ENCODE measurements around the gene FOXF2.

FOXF2 gene

GRCh38 chr6:1385129-1386037 is 4.0 kb upstream of the FOXF2 start:
- CTCF ChIA-PET, result no interaction called here
- no peak for DNase-seq (ENCODE audit: extremely low spot score)
- TF ChIP-seq FOXK2 (IDR thresholded peaks at IDR 0.05) (no peak), ARNT (IDR thresholded peaks at IDR 0.05) (no peak), ZNF384 (IDR thresholded peaks at IDR 0.05) (no peak), L3MBTL2 (conservative IDR thresholded peaks at IDR 0.05) (no peak), ELF4 (IDR thresholded peaks at IDR 0.05) (no peak), LEF1 (IDR thresholded peaks at IDR 0.05; ENCODE audit: borderline replicate concordance) (no peak), CTBP1 (IDR thresholded peaks at IDR 0.05; ENCODE audit: borderline replicate concordance) (no peak), HDGF (IDR thresholded peaks at IDR 0.05; ENCODE audit: borderline replicate concordance) (no peak), PKNOX1 (IDR thresholded peaks at IDR 0.05) (no peak)
- POLR2A ChIA-PET, result interaction anchor here (1.1 kb wide), 1 partner anchor 472 kb away, joined by 3 read pairs; no protein-coding TSS in a partner anchor

DNA sequence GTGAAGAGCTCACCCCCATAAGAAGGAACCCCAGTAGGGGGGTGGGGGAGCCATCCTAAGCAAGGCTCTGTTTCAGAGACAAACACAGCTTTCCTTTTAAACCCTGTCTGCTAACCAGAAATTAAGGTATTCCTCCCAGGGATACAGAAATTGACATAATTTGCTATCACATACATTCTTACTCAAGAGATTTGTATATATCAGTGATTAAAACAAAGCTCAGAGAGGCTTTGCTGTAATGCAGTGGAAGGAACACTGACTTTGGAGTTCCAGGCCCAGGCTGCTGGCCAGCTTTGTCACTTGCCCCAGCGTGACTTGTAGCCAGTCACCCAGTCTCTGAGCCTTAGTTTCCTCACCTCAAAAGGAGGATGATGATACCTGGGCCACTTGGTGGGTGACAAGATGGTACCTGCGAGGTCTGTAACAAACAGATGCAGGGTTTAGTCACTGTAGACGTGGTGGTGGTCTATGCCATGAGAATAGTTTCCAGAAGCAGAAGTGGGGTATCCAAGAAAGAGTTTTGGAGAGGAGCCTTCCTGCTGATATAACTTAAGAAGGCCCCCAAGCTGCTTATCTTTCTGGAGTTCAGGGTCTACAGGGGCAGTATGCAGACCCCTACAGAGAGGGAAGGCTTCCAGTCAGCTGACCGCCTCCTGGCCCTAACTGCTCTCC is 3.2 kb upstream of the FOXF2 start:
- DNase-seq (ENCODE audit: extremely low spot score), result no peak
- ChIA-PET POLR2A (interaction anchor here (1.1 to 1.3 kb wide), 2 partner anchors 73 to 473 kb away, joined by 3 read pairs; no protein-coding TSS in a partner anchor), CTCF (interaction anchor here (1.2 kb wide), 1 partner anchor 11 kb away, joined by 5 read pairs; no protein-coding TSS in a partner anchor)
- TF ChIP-seq ZNF384 (IDR thresholded peaks at IDR 0.05) (no peak), PKNOX1 (IDR thresholded peaks at IDR 0.05) (no peak), ELF4 (IDR thresholded peaks at IDR 0.05) (no peak), HDGF (IDR thresholded peaks at IDR 0.05; ENCODE audit: borderline replicate concordance) (no peak), BHLHE40 (IDR thresholded peaks at IDR 0.05; ENCODE audit: borderline replicate concordance) (no peak), TARDBP (IDR thresholded peaks at IDR 0.05) (no peak), NFRKB (IDR thresholded peaks at IDR 0.05) (no peak), LEF1 (IDR thresholded peaks at IDR 0.05; ENCODE audit: borderline replicate concordance) (no peak), FOXA1 (IDR thresholded peaks at IDR 0.05) (no peak), SUZ12 (IDR thresholded peaks at IDR 0.05) (no peak), SP1 (IDR thresholded peaks at IDR 0.05) (no peak), CTBP1 (IDR thresholded peaks at IDR 0.05; ENCODE audit: borderline replicate concordance) (no peak), FOXM1 (IDR thresholded peaks at IDR 0.05; ENCODE audit: borderline replicate concordance) (no peak), L3MBTL2 (conservative IDR thresholded peaks at IDR 0.05) (no peak), ARNT (IDR thresholded peaks at IDR 0.05) (no peak), FOXK2 (IDR thresholded peaks at IDR 0.05) (no peak)

GRCh38 chr6:1387538-1387875 is 1.9 kb upstream of the FOXF2 start:
- DNase-seq (ENCODE audit: extremely low spot score), result no peak
- TF ChIP-seq FOXA1 (IDR thresholded peaks at IDR 0.05), result no peak
- TF ChIP-seq TARDBP (IDR thresholded peaks at IDR 0.05), result no peak
- TF ChIP-seq FOXM1 (IDR thresholded peaks at IDR 0.05; ENCODE audit: borderline replicate concordance), result no peak
- TF ChIP-seq LEF1 (IDR thresholded peaks at IDR 0.05; ENCODE audit: borderline replicate concordance), result no peak
- no peak for TF ChIP-seq NFRKB (IDR thresholded peaks at IDR 0.05)
- TF ChIP-seq ARNT (IDR thresholded peaks at IDR 0.05), result no peak
- TF ChIP-seq ZNF384 (IDR thresholded peaks at IDR 0.05), result no peak
- TF ChIP-seq FOXK2 (IDR thresholded peaks at IDR 0.05), result no peak
- TF ChIP-seq PKNOX1 (IDR thresholded peaks at IDR 0.05), result no peak
- TF ChIP-seq CTBP1 (IDR thresholded peaks at IDR 0.05; ENCODE audit: borderline replicate concordance), result no peak
- TF ChIP-seq HDGF (IDR thresholded peaks at IDR 0.05; ENCODE audit: borderline replicate concordance), result no peak
- no peak for TF ChIP-seq ELF4 (IDR thresholded peaks at IDR 0.05)
- no peak for TF ChIP-seq SUZ12 (IDR thresholded peaks at IDR 0.05)
- TF ChIP-seq SP1 (IDR thresholded peaks at IDR 0.05), result no peak
- POLR2A ChIA-PET, result interaction anchor here (1.3 kb wide), 1 partner anchor 75 kb away, joined by 3 read pairs; no protein-coding TSS in a partner anchor
- CTCF ChIA-PET, result interaction anchor here (1.2 kb wide), 1 partner anchor 10 kb away, joined by 5 read pairs; no protein-coding TSS in a partner anchor

GRCh38 chr6:1387876-1388629 is 1.3 kb upstream of the FOXF2 start:
- ChIA-PET CTCF (no interaction called here), POLR2A (interaction anchor here (0.7 kb wide), 1 partner anchor 22 kb away, joined by 4 read pairs; no protein-coding TSS in a partner anchor)
- peak; percentile 56 for DNase-seq (ENCODE audit: extremely low spot score)
- peak; percentile 50 for TF ChIP-seq L3MBTL2 (conservative IDR thresholded peaks at IDR 0.05)
- TF ChIP-seq PKNOX1 (IDR thresholded peaks at IDR 0.05), result 0 out of 2 replicates have a peak, but pooled peaks have one; percentile 37
- TF ChIP-seq TARDBP (IDR thresholded peaks at IDR 0.05), result no peak
- TF ChIP-seq NFRKB (IDR thresholded peaks at IDR 0.05), result no peak
